Fibroblast of gingiva (primary cell): Measurements from ENCODE around the gene MALL.
A peak's percentile ranks its signal among the peaks of the same experiment; 100 is the strongest.
"Not testable (repeated sequence)": the region's sequence is repeated elsewhere in the genome, so short reads cannot be mapped to it uniquely, and the experiment has no call there.

Experiments
- DNase-seq: peaks from one replicate; pipeline ENCODE4 v3.0.0-alpha.2; 2011; ENCODE audit warnings: low read depth

MALL gene

DNA sequence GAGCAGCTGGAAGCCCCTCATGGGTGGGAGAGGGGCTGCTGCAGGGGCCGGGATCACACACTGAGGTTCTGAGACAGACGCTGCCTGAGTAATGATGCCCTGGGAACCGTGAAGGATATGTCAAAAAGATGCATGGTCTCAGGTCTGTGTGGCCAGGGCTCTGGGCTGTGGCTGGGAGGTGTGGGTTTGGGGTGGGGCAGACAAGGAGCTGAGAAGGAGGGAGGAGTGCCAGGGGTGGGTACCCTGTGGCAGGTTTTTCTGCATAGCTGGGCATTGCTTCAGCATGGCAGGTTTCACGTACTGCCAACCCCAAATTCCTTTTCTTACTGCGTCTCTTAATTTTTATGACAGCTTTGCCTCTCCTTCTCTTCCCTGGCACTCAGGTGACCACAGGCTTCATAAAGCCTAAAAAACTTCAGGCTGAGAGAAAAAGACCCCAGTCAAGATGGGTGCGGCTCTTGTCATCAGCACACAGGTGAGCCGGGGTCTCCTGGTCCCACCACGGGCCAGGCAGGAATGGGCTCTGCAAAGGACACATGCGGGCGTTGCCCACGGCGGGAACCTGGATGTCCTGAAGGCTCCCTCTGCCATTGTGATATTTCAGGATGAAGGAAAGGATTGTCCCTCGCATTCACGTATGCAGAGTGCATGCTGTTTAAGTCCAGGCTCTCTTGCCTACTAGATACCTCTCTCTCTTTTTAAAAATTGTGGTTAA lies 18.0 kb downstream of the MALL start:
- no peak for DNase-seq

- DNase-seq, result no peak
Measured at GRCh38 chr2:110095994-110096633, 19.5 kb downstream of the MALL start.

DNA sequence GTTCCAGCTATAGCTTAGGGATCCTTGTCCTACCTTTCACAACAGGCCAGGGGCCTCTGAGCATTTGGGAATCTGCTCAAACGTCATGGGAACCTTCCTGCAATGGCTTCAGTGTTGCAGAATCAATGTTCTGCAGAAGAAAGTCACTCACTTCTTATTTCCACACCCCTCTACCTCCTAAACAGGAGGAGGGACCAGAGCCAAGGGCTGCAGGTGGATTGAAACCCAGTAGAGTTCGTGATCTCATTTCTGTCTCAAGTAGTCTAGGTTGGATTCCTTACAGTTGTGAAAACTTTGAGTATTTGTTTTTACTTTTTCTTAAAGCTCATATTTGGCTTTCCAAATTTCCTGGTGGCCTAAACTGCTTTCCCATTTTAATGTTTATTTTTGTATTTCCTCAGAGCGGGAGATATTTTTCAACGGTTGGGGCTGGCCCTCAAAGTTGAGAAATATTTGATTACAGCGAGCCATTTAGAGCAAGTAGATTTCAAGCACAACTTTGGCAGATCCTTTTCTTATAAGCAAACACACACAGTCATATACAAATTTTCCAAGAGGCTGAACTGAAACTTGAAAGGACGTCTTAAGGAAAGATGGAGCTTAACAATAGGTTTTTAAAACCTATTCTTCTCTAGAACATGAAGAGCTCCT lies 20.6 kb downstream of the MALL start:
- peak; percentile 76 for DNase-seq

DNA sequence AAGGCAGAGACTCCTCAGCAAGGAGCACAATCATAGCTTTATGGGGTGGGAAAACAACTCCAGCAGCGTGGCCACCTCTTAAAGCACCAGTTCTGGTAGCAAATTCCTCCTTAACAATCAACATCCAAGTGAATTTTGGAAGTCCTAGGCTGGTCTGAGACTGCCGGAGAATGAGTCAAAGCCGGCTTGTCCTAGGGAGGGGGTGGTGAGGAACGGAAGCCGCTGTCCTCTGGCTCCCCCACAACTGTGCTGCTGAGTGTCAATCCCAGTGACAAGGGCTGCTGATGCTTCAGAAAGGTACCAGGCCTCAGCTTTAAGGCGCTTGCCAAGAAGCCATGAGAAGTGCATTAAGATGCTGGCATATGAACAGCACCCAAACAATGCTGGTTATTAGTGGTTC lies 21.7 kb downstream of the MALL start:
- not testable (repeated sequence) for DNase-seq

GRCh38 chr2:110090164-110090563 lies 25.5 kb downstream of the MALL start:
- DNase-seq, result not testable (repeated sequence)

DNA sequence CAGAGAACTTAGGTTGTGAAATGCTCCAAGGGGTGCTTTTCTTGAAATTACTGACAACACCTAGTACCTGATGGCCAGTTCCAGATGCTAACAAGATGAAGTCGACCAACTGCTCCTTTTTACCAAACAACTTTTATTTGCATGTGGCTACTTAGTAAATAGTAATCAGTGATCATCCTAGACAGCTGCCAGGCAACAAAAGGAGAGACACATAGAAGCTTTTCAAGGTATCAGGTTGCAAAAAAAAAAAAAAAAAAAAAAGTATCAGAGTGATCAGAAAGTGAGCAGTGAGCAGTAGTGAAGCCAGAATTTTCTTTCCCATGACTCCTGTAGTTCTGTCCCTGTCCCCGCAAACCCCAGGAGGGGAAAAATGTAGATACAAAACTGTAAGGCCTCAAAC lies 31.9 kb downstream of the MALL start:
- not testable (repeated sequence) for DNase-seq

DNA sequence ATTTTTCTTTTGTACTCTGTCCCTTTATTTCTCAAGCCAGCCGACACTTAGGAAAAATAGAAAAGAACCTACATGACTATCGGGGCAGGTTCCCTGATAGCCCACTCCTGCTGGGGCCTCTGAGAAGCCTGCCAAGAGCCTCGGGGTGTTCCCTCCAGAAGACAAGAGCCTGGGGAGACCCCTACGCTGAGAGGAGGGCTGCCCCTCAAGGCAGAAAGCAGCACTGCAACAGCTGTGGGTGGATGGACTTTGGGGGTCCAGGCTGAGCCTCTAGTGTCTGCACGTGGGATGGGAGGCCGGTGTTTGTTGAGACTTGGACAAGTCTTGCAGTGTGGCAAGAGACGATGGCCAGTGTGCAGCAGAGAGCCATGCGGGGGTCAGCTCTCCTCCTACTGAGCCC lies 32.5 kb downstream of the MALL start:
- DNase-seq, result not testable (repeated sequence)

- DNase-seq, result not testable (repeated sequence)
Measured at GRCh38 chr2:110078104-110078503, 37.5 kb downstream of the MALL start.

- not testable (repeated sequence) for DNase-seq
Measured at GRCh38 chr2:110075896-110076295, 39.7 kb downstream of the MALL start.

DNA sequence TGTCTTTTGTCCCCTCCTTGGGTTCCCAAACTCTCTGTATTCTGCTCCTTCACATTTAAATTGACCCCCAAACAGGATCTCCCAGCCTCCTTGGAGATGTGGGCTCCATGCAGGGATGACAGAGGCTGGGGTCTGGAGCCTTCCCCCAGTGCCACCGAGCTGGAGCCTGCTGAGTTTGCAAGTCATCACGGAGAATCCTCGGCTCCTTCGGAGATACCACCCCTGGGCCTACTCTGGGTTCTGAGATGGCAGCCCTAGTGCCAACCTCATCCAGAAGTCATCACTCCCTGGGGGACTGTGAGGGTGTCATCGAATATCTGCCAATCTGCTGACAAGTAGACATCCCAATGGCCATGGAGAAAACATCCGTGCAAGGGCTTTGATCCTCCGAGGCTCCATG lies 45.8 kb downstream of the MALL start:
- DNase-seq, result not testable (repeated sequence)

DNA sequence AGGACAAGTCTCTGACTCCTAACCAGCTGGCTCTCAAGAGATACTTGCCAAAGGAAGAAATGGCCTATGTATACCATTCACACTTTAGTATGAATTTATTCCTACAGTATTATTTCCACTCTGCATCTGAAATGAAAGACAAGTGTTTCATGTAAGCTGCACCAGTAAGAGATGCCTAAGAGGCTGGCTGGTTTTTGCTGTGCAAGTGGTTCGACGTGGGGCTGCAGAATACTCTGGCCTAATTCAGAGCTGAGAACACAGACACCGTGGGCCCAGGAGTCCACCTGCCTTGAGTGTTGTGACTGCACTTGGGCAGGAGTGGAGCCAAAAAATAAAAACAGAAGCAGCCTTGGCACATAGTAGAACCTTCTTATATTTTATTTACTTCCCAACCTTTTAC lies 47.5 kb downstream of the MALL start:
- not testable (repeated sequence) for DNase-seq

DNA sequence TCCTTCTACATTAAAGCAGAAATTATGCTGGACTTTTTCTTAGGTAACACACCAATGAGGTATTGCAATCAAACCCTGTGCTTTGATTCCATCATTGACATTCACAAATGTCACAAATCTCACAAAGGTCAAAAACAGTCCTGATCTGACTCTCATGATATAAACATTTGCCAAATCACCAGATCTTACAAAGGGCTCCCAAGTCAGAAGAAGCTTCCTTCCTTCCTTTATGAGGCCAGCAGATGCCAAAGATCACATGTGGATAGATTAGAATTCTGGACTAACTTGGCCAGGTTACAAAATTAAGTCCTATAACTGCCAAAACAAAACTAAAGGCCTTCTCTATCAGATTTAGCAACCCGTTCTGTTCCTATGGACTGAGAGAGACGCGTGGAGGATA lies 53.3 kb downstream of the MALL start:
- not testable (repeated sequence) for DNase-seq

DNA sequence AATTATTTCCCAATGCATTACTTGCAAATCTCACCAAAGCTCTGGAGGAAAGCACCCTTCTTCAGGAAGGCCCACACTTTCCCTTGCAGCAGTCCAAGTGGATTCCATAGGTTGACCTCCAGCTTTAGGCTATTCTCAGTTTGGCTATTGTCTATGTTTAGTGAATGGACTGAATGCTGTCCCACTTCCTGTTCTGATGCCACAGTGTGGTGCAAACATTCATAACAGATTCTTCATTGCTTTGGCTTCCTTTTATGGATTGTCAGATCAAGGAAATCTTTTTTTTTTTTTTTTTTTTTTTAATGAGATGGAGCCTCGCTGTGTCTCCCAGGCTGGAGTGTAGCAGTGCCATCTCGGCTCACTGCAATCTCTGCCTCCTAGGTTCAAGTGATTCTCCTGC lies 55.1 kb downstream of the MALL start:
- DNase-seq, result not testable (repeated sequence)

- DNase-seq, result not testable (repeated sequence)
Measured at GRCh38 chr2:110059694-110060358, 55.8 kb downstream of the MALL start.

GRCh38 chr2:110059009-110059693 lies 56.5 kb downstream of the MALL start:
- not testable (repeated sequence) for DNase-seq

DNA sequence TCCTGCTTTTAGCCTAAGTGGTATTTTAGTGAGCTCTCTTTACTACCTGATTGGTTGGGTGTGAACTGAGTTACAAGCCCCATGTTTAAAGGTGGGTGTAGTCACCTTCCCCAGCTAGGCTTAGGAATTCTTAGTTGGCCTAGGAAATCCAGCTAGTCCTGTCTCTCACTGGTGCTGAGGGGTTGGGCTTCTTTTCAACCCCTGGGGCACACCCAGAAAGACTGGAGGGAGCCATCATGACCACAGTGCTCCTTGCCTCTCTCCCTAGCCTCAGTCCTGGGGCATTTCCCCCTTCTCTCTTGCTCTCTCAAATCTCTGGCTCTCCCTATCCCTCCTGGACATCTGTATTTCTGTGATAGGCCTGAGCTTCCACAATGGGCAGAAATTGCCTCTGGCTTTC lies 57.6 kb downstream of the MALL start:
- not testable (repeated sequence) for DNase-seq

DNA sequence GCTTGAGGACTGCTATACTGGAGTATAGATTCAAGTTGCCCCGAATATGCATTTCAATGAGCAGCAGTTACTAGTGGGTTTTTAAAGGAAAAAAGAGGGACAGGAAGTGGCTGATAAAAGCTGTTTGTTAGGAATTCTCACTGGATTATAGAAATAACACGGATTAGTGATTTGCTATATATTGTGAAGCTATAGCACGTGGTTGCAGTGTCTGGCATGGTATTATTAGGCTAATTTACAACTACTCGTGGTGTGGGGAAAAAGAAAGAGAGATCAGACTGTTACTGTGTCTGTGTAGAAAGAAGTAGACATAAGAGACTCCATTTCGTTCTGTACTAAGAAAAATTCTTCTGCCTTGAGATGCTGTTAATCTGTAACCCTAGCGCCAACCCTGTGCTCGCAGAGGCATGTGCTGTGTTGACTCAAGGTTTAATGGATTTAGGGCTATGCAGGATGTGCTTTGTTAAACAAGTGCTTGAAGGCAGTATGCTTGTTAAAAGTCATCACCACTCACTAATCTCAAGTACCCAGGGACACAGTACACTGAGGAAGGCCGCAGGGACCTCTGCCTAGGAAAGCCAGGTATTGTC lies 59.7 kb downstream of the MALL start:
- DNase-seq, result not testable (repeated sequence)

GRCh38 chr2:110054521-110055407 lies 60.9 kb downstream of the MALL start:
- peak; percentile 33 for DNase-seq

DNA sequence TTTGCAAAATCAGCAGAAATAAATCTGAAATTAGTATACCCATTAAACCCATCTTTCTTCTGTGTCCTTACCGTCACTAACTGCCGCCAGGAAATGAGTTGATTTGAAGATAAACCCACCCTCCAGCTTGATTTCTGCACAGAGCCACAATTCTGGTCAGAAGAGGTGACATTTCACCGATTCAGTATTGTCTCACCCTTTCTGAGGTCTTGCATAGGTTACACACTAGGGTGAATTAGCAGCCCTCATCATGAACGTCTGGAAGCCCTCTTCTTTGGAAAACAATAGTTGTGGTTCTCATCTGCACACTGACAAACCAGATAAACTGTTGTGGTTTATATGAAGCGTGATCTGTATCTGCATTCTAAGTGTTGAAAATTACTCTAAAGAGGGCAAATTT lies 61.9 kb downstream of the MALL start:
- DNase-seq, result not testable (repeated sequence)

GRCh38 chr2:110052166-110052565 lies 63.5 kb downstream of the MALL start:
- DNase-seq, result not testable (repeated sequence)

DNA sequence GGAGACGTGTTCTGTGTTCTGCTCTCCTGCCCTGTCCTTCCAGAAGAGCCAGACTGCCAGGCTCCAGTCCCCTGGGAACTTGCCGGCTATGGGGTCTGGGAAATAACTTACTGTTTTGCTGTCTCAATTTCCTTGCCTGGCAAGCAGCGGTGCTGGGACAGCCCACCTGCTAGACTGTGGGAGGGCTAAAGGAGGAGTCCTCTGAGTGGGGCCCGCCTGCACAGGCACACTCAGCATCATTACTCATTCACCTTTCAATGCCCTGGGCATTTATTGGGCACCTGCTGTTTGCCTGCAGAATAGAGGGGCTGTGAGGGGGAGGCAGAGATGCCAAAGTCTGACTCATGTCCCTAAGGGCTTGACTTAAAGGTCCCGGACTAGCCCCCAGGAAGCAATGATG lies 65.4 kb downstream of the MALL start:
- DNase-seq, result not testable (repeated sequence)
